Lung (tissue), 12 donors: ENCODE data around the gene RPL14. TPM values are rescaled to one million over a fixed set of nuclear protein-coding genes. Genes with fewer than 3 reads are reported as not detected.

Experiments
- ATAC-seq: fragments of 200-7000 bp; cut with Tn5 transposase; one replicate; pipeline ENCODE4 v1.9.1; 2020; ENCODE audit warnings: moderate number of reproducible peaks; ENCODE audit not compliant: insufficient read depth, low FRiP score
- DNase-seq, 3 donors: peaks; one replicate each; pipeline ENCODE4 v3.0.0-alpha.2; 2013 to 2017
- H3K27ac ChIP-seq, 2 donors: one replicate each; pipeline ENCODE4 v1.5.1; 2013; ENCODE audit warnings: mild to moderate bottlenecking in 2 of 2, moderate library complexity in 2 of 2, control low read depth in 1 of 2, inconsistent platforms in 1 of 2, low read depth in 1 of 2, low read length in 1 of 2
- H3K27me3 ChIP-seq, 3 donors: one replicate each; pipeline ENCODE4 v1.5.1; 2013; ENCODE audit warnings: low read length in 2 of 3; ENCODE audit not compliant: control insufficient read depth in 3 of 3, insufficient read depth in 3 of 3
- H3K36me3 ChIP-seq, 4 donors: one replicate each; pipeline ENCODE4 v1.5.1; 2013; ENCODE audit warnings: low read length in 4 of 4, mild to moderate bottlenecking in 1 of 4, moderate library complexity in 1 of 4; ENCODE audit not compliant: control insufficient read depth in 4 of 4, insufficient read depth in 4 of 4
- H3K4me1 ChIP-seq, 5 donors: one replicate each; pipeline ENCODE4 v1.5.1; 2013; ENCODE audit warnings: low read length in 5 of 5, mild to moderate bottlenecking in 2 of 5, moderate library complexity in 1 of 5; ENCODE audit not compliant: control insufficient read depth in 5 of 5, insufficient read depth in 5 of 5
- H3K4me3 ChIP-seq: one replicate; pipeline ENCODE4 v1.5.1; 2013; ENCODE audit warnings: mild to moderate bottlenecking, control low read depth, moderate library complexity
- H3K9ac ChIP-seq, 2 donors: one replicate each; pipeline ENCODE4 v1.5.1; 2013; ENCODE audit warnings: low read length in 2 of 2, control low read depth in 1 of 2; ENCODE audit not compliant: insufficient read depth in 1 of 2
- H3K9me3 ChIP-seq, 4 donors: one replicate each; pipeline ENCODE4 v1.5.1; 2013; ENCODE audit warnings: low read length in 3 of 4, mild to moderate bottlenecking in 1 of 4, moderate library complexity in 1 of 4; ENCODE audit not compliant: control insufficient read depth in 4 of 4, insufficient read depth in 3 of 4
- CTCF ChIP-seq: IDR thresholded peaks from 2 replicates; pipeline ENCODE4 v1.5.1; 2012; ENCODE audit warnings: mild to moderate bottlenecking; ENCODE audit errors: control extremely low read depth, extremely low read depth
- WGBS, 2 donors: extraction: QIAGEN DNeasy Blood & Tissue Kit; methylation state at CpG; one replicate each; pipeline ENCODE4 v1.1.7; 2013; 5-methylcytosine and 5-hydroxymethylcytosine counted together
- polyA plus RNA-seq, 2 donors: library from polyadenylated mRNA; stranded (reverse); fragments of 200-250 nt; gene quantifications; one replicate each; pipeline ENCODE4 v1.2.1, GENCODE V29; 2013
- total RNA-seq, 2 donors: library from RNA; depleted of rRNA in 1 of 2; stranded (reverse); fragments of >200 nt in 1 of 2; gene quantifications; one replicate each; pipeline ENCODE4 v1.2.1, GENCODE V29; 2014 to 2021
- donor health status: control.
- donor health status: control.
- donor health status: Bipolar disorder and iron deficiency.
- donor health status: healthy.
- donor health status: DM: yes; HTN: yes; CAD: no.

RPL14 gene
- total and polyA plus RNA-seq, 4 donors, result 473 to 2,599 (median 1,226) TPM

DNA sequence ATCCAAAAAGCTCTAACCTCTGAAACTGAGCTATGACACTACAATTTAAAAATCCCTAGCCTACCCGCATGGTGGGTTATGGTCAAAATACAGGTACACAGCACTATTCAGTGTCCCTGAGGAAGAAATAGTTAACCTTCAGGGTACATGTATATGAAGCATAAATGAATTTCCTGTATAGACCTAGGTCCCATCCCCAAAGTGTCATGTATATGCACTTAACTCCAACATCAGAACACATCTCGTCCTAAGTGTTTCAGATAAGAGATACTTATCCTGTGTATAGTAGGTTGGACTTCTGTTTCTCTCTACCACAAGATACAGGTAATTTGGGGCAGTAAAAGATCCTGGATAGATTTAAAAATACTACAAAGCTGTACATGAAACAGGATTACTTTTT, 6.4 kb downstream of the RPL14 start:
- ATAC-seq (no peak), DNase-seq (no peak)
- Histone ChIP-seq H3K4me3 (no peak overlapping the region), H3K36me3 (peaks cover 15 to 38% (median 26%) of the 10 kb centered on the region in 4 donors), H3K27me3 (no peaks in the 10 kb centered on the region), H3K27ac (no peak overlapping the region), H3K4me1 (peaks cover under 1 to 5% (median 5%) of the 10 kb centered on the region in 5 donors), H3K9me3 (no peaks in the 10 kb centered on the region), H3K9ac (no peak overlapping the region)
- 93% methylated on average over 2 of the region's 2 CpGs for WGBS, 2 donors
- TF ChIP-seq CTCF, result no peak

DNA sequence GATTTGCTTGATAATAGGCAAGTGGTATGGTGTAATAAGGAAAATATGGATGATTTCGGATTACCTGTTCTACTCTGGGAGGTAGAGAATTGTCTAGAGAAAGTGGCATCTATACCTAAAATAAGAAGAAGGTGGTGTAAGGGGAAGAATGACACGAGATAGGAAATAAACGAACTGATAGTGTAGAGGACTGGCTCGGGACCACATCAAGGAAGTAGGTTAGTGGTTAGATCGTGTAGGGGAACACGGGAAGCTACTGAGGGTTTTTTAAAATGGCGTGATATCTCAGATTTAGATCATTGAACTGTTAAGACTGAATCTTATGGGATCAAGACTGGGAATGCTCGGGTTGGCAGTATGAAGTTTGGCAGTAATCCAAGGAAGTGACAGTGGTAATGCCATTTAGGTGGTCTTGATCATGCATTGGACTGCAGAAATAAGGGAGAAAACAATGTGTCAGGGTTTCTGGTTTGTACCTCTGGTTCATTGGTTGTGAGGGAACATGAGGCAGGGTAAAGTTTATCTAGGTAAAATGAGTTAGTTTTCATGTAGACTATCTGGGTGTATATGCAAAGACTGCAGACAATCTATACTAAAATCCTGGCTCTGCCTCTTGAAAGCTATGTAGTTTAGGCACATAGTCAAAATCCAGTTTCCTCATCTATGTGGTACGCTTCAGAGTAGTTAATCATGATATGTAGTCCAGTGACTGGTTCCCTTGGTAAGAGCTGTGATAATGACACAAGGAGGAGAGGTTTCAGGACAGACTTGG, 7.4 kb downstream of the RPL14 start:
- H3K9ac ChIP-seq, result no peak overlapping the region
- H3K27me3 ChIP-seq, result no peaks in the 10 kb centered on the region
- H3K9me3 ChIP-seq, result no peaks in the 10 kb centered on the region
- no peak overlapping the region for H3K4me3 ChIP-seq
- no peak for DNase-seq
- peaks cover 0 to 2% (median 0%) of the 10 kb centered on the region in 5 donors for H3K4me1 ChIP-seq
- WGBS, 2 donors, result 37 to 63% methylated on average over 9 of the region's 9 CpGs
- H3K27ac ChIP-seq, result no peak overlapping the region
- H3K36me3 ChIP-seq, result peaks cover 9 to 29% (median 21%) of the 10 kb centered on the region in 4 donors
- no peak for ATAC-seq
- no peak for TF ChIP-seq CTCF

- TF ChIP-seq CTCF, result no peak
- ATAC-seq, result no peak
- Histone ChIP-seq H3K27me3 (no peaks in the 10 kb centered on the region), H3K36me3 (peaks cover 9 to 26% (median 21%) of the 10 kb centered on the region in 4 donors), H3K9me3 (no peaks in the 10 kb centered on the region), H3K27ac (no peak overlapping the region), H3K4me1 (peaks cover 0 to 2% (median 0%) of the 10 kb centered on the region in 5 donors), H3K9ac (no peak overlapping the region), H3K4me3 (no peak overlapping the region)
- WGBS, 2 donors, result 87 to 90% methylated on average over 4 of the region's 4 CpGs
- DNase-seq, result no peak
Observed at GRCh38 chr3:40465111-40465407, 7.9 kb downstream of the RPL14 start.
